Gastrocnemius medialis (tissue), 4 donors: ENCODE results near the gene PKD2L1. TPM values are rescaled to one million over a fixed set of nuclear protein-coding genes. Genes with fewer than 3 reads are reported as not detected.

Experiments used
- ATAC-seq, 2 donors: fragments of 150-250 bp; one replicate each; pipeline ENCODE4 v1.9.1; 2016
- DNase-seq, 2 donors: peaks; one replicate each; pipeline ENCODE4 v3.0.0-alpha.2; 2019
- H3K27ac ChIP-seq, 4 donors: fragments of 200-600 bp; sonication (generic); 1 replicate in 1 of 4; 2 replicates in 3 of 4; pipeline ENCODE4 v1.5.1; 2016 to 2018; ENCODE audit warnings: mild to moderate bottlenecking in 2 of 4, moderate library complexity in 1 of 4
- H3K27me3 ChIP-seq, 3 donors: fragments of 200-600 bp; sonication (generic) in 2 of 3; 1 replicate in 1 of 3; 2 replicates in 2 of 3; pipeline versions ENCODE4 v1.5.1 to v1.6.0; 2016 to 2019; ENCODE audit warnings: mild to moderate bottlenecking in 1 of 3, moderate library complexity in 1 of 3
- H3K36me3 ChIP-seq, 2 donors: fragments of 200-600 bp; sonication (generic) in 1 of 2; one replicate each; pipeline ENCODE4 v1.5.1; 2017 to 2018
- H3K4me1 ChIP-seq, 2 donors: fragments of 200-600 bp; sonication (generic) in 1 of 2; one replicate each; pipeline ENCODE4 v1.5.1; 2016 to 2017; ENCODE audit warnings: mild to moderate bottlenecking in 2 of 2
- H3K4me3 ChIP-seq, 4 donors: fragments of 200-600 bp; sonication (generic) in 3 of 4; 1 replicate in 1 of 4; 2 replicates in 3 of 4; pipeline ENCODE4 v1.5.1; 2016 to 2019; ENCODE audit warnings: mild to moderate bottlenecking in 2 of 4
- H3K9me3 ChIP-seq, 3 donors: fragments of 200-600 bp; sonication (generic) in 2 of 3; 1 replicate in 1 of 3; 2 replicates in 2 of 3; pipeline ENCODE4 v1.5.1; 2016 to 2019
- CTCF ChIP-seq, 5 experiments: fragments of 450-650 bp in 3 of 5; fragments of 200-600 bp in 2 of 5; sonication (generic) in 2 of 5; IDR thresholded peaks in 4 of 5; conservative IDR thresholded peaks in 1 of 5; 1 replicate in 4 of 5; 2 replicates in 1 of 5; pipeline ENCODE4 v1.5.1; 2016 to 2019; ENCODE audit warnings: antibody characterized with exemption in 5 of 5, mild to moderate bottlenecking in 3 of 5, moderate library complexity in 3 of 5
- POLR2A ChIP-seq, 2 donors: fragments of 450-650 bp; IDR thresholded peaks; one replicate each; pipeline ENCODE4 v1.6.1; 2017; ENCODE audit warnings: antibody characterized with exemption in 2 of 2, mild to moderate bottlenecking in 2 of 2, moderate library complexity in 2 of 2
- in situ Hi-C, 4 donors: fragments of 200-750 bp; cut with MboI; loops; one replicate each; pipeline versions ENCODE4 v1.15.0 to v1.8.0; 2017; ENCODE audit warnings: low sequenced_read_pairs in 4 of 4
- intact Hi-C: fragments of 100-400 bp; cut with DNase I; formaldehyde crosslinking; loops from one replicate; pipeline ENCODE4 v1.15.1; 2023; ENCODE audit warnings: low total_unique reads
- total RNA-seq, 4 donors: library from RNA; depleted of rRNA; stranded (reverse); fragments of >200 nt; gene quantifications; one replicate each; pipeline versions ENCODE4 v1.1.0 to v1.2.3, GENCODE V29; 2016

Gene PKD2L1
- total RNA-seq, 4 donors from 2014 or later = not detected

- Histone ChIP-seq H3K4me3 (no peak overlapping the region), H3K9me3 (no peaks in the 10 kb centered on the region), H3K36me3 (no peaks in the 10 kb centered on the region), H3K27me3 (no peaks in the 10 kb centered on the region), H3K4me1 (peaks cover 4 to 6% of the 10 kb centered on the region in 2 donors), H3K27ac (no peak overlapping the region)
- ATAC-seq = no peak
- in situ Hi-C loops (no loop called here), intact Hi-C loops (no loop called here)
- no peak for DNase-seq
- TF ChIP-seq CTCF (IDR thresholded peaks at IDR 0.05 in 4 of 5, conservative IDR thresholded peaks at IDR 0.05 in 1 of 5) (no peak), POLR2A (IDR thresholded peaks at IDR 0.05) (no peak)
Observed at GRCh38 chr10:100291356-100291755, 38.7 kb downstream of the PKD2L1 start.

GRCh38 chr10:100289641-100290040, 40.4 kb downstream of the PKD2L1 start:
- no peaks in the 10 kb centered on the region for H3K36me3 ChIP-seq
- H3K9me3 ChIP-seq = no peaks in the 10 kb centered on the region
- no peak overlapping the region for H3K27ac ChIP-seq
- H3K27me3 ChIP-seq = no peaks in the 10 kb centered on the region
- intact Hi-C loops (no loop called here), in situ Hi-C loops (no loop called here)
- peaks cover 17 to 18% of the 10 kb centered on the region in 2 donors for H3K4me1 ChIP-seq
- DNase-seq (no peak), ATAC-seq (no peak)
- TF ChIP-seq CTCF (IDR thresholded peaks at IDR 0.05 in 4 of 5, conservative IDR thresholded peaks at IDR 0.05 in 1 of 5) = no peak
- no peak for TF ChIP-seq POLR2A (IDR thresholded peaks at IDR 0.05)
- H3K4me3 ChIP-seq = no peak overlapping the region

- no peak for ATAC-seq
- in situ Hi-C loops = no loop called here
Observed at GRCh38 chr10:100288196-100288595, 41.8 kb downstream of the PKD2L1 start.

GRCh38 chr10:100287756-100288155, 42.3 kb downstream of the PKD2L1 start:
- no peak for DNase-seq
- in situ Hi-C loops (no loop called here), intact Hi-C loops (loop anchor here (2.0 kb wide), 4 partner anchors 59 to 247 kb away; partner anchors contain the start of genes CHUK and HIF1AN)
- no peaks in the 10 kb centered on the region for H3K9me3 ChIP-seq
- TF ChIP-seq CTCF (IDR thresholded peaks at IDR 0.05 in 4 of 5, conservative IDR thresholded peaks at IDR 0.05 in 1 of 5) (no peak), POLR2A (IDR thresholded peaks at IDR 0.05) (no peak)
- H3K27ac ChIP-seq = no peak overlapping the region
- ATAC-seq = no peak
- H3K4me3 ChIP-seq = no peak overlapping the region
- H3K4me1 ChIP-seq = peaks cover 26 to 34% of the 10 kb centered on the region in 2 donors
- peaks cover 0 to 16% of the 10 kb centered on the region in 2 donors for H3K36me3 ChIP-seq
- no peaks in the 10 kb centered on the region for H3K27me3 ChIP-seq

More at GRCh38 chr10:100288196-100288595, 41.8 kb downstream of the PKD2L1 start:
- intact Hi-C loops = no loop called here
- H3K4me3 ChIP-seq = no peak overlapping the region
- TF ChIP-seq POLR2A (IDR thresholded peaks at IDR 0.05) (no peak), CTCF (IDR thresholded peaks at IDR 0.05 in 4 of 5, conservative IDR thresholded peaks at IDR 0.05 in 1 of 5) (no peak)
- H3K4me1 ChIP-seq = peaks cover 26 to 29% of the 10 kb centered on the region in 2 donors
- DNase-seq = no peak
- no peaks in the 10 kb centered on the region for H3K27me3 ChIP-seq
- peaks cover 0 to 12% of the 10 kb centered on the region in 2 donors for H3K36me3 ChIP-seq
- no peaks in the 10 kb centered on the region for H3K9me3 ChIP-seq
- no peak overlapping the region for H3K27ac ChIP-seq
